Measurements from ENCODE around the gene JAM2.

- TF ChIP-seq POLR2AphosphoS5 (IDR thresholded peaks at IDR 0.05) = no peak
- no peak for TF ChIP-seq CTCF (IDR thresholded peaks at IDR 0.05 in 8 of 11, conservative IDR thresholded peaks at IDR 0.05 in 3 of 11)
These were observed 70.7 kb downstream of the JAM2 start for GRCh38 chr21:25709684-25710265.

Data from spleen (tissue), 7 donors.